NCI-H510A treated with DMSO at 0.1 percent for 48 hours (cell line): ENCODE data around the gene PPP2R5E.
"Not testable (repeated sequence)": the region's sequence is repeated elsewhere in the genome, so short reads cannot be mapped to it uniquely, and the experiment has no call there.

Source experiments
- DNase-seq: peaks from one replicate; lab custom pipeline; 2025; lab: John Stamatoyannopoulos, UW

The PPP2R5E gene

GRCh38 chr14:63371613-63372012 lies 171.6 kb downstream of the PPP2R5E start:
- DNase-seq, result not testable (repeated sequence)

GRCh38 chr14:63371033-63371432 lies 172.1 kb downstream of the PPP2R5E start:
- no peak for DNase-seq

DNA sequence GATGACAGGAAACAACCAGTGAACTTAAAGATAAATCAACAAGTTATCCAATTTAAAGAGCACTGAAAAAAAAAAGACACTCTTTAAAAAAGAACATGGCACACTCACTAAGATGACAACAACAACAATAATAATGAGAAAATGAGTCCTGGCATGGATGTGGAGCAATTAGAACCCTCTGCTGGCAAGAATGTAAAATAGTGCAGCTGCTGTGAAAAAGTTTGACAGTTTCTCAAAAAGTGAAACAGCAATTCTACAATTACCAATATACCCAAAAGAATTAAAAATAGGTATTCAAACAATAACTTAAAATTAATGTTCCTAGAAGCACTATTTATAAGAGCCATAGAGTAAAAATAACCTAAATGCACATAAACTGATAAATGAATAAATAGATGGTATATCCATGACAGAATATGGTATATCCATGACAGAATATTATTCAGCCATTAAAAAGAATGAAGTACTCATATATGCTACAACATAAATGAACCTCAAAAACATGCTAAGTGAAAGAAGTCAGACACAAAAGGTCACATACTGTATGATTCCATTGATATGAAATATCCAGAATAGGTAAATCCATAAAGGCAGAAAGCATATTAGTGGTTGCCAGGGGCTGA lies 175.3 kb downstream of the PPP2R5E start:
- DNase-seq, result no peak

GRCh38 chr14:63362389-63362819 lies 180.8 kb downstream of the PPP2R5E start:
- no peak for DNase-seq

DNA sequence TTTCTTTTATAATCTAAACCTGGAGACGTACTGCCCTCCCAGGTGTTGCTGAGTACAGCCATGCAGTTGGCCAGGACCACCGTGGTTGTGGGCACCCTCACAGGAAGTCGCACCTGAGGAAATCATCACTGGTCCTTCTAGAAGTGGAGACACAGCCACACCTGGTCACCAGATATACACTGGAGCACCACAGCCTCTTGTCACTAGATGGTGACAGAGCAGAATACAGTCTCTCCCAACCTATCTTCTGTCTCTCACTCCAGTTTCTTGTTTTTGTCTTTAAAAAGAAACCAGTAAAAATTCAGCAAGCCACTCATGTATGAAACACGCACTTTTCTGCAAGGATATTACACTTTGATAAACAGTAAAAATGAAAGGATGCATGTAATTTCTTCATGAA lies 181.4 kb downstream of the PPP2R5E start:
- no peak for DNase-seq

- no peak for DNase-seq
Observed at GRCh38 chr14:63357841-63358240, 185.3 kb downstream of the PPP2R5E start.

GRCh38 chr14:63345826-63346225 lies 197.4 kb downstream of the PPP2R5E start:
- peak; percentile 57 for DNase-seq

GRCh38 chr14:63344336-63344735 lies 198.8 kb downstream of the PPP2R5E start:
- DNase-seq, result no peak

DNA sequence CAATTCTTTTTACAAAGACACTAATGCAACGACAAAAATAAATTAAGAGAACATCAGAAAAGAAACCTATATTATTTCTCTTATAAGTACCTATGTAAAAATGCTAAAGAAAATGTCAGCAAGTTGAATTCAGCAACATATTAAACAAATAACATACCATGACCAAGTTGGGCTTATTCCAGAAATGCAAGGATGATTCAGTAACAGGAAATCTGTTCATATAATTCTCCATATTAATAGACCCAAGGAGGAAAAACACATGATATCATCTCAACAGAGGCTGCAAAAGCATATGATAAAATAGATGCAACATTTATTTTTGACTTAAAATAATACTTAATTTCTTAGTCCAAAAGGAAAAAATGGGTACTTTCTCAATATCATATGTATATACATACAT lies 199.3 kb downstream of the PPP2R5E start:
- DNase-seq, result no peak

- DNase-seq, result no peak
Observed at GRCh38 chr14:63342371-63342770, 200.8 kb downstream of the PPP2R5E start.

DNA sequence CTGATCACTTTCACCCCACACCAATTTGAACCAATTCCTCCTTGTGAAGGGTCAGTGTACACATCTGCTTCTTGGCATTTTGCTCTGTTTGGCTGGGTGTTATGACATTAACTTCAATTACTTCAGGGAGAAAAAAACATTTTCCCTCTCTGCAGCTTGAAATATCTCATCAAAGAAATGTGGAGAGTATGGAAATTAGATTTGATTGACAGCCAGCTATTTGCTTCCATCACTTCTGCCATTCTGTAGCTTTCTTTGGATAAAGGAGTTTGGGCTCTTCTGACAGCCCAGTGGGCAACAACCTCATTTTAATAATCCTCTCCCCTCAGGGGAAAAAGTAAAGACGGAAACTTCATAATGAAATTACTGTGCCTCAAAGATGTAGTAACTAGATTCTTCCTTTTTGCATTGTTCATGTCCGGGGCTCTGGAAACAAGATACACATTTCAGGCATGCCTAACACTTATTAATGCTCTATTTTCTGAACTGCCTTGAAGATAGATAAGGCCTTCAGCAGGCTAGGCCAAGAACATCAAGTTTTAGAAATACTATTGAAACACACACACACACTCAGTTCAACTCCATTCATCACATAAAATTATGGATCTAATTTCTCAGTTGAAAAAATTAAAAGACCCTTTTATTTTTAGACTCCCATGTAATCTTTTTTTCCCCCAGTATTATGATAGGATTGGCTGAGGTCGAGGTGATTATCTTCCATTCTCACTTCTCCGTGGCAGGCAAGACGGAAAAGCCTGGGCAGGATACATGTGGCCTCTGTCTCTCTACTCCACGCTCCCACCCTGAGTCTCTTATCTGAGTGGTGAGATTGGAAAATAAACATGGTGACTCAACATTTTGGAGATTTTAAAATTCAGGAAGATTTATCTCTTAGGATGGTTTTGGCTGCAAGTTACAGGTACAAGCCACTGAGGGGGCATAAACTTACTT lies 214.1 kb downstream of the PPP2R5E start:
- DNase-seq, result no peak

GRCh38 chr14:63326840-63327239 lies 216.3 kb downstream of the PPP2R5E start:
- no peak for DNase-seq

- no peak for DNase-seq
Observed at GRCh38 chr14:63322897-63323573, 220.1 kb downstream of the PPP2R5E start.

DNA sequence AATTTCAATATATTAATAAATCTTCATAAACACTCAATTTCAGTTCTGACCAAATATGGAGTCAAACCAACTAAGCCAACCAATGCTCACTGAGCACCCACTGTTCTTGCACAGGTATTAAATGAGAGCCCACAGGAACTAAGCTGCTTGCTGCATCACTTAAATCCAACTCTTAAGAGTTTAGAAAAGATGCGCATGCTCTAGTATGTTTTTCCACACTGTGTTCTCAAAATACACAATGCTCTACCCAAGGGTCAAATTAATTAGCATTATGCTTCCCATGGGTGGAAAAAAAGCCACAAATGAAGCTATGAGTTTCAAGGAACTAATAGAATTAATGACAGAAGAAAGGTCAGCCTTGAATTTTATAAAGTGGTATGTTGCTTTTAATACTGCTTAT lies 220.7 kb downstream of the PPP2R5E start:
- no peak for DNase-seq
